OCI-LY1 (cell line): ENCODE data around the gene SLC12A8.

Experiments
- EZH2 ChIP-seq: fragments of 200-600 bp; sonication (generic), shearing (Covaris generic); IDR thresholded peaks from 2 replicates; pipeline ENCODE4 v1.8.0; 2017; ENCODE audit warnings: borderline replicate concordance, mixed run types, mild to moderate bottlenecking, antibody characterized with exemption, low read length, moderate library complexity, mixed read lengths
- TF ChIP-seq, protein P1 (sequence below): fragments of 200-600 bp; sonication (generic), shearing (Covaris generic); IDR thresholded peaks from 2 replicates; pipeline ENCODE4 v1.5.1; 2017; ENCODE audit warnings: mild to moderate bottlenecking, antibody characterized with exemption, low read length, moderate library complexity, mixed read lengths

DNA sequence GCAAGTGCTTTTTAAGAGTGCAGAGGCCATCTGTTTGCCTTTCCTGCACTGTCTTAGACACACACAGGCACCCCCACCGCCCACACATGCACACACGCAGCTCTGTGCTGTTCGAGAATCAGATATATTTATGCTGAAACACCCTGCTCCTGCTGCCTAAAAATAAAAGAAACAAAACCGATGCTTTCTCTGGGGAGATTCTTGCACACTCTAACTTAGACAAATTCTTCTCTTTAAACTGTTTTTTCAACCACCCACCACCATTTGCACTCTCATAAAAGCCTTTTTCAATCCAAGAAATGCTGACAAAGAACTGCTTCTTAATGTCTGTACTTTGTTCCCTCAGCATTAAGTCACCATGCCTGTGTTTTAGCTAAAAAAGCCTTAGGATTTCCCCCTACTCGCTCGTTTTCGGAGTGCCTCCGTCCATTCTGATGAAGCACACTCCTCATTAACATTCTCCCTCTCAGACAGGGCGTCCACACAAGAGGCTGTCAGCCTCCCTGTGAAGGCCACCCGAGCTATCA lies 26.2 kb downstream of the SLC12A8 start:
- no peak for TF ChIP-seq EZH2
- TF ChIP-seq, protein P1, sequence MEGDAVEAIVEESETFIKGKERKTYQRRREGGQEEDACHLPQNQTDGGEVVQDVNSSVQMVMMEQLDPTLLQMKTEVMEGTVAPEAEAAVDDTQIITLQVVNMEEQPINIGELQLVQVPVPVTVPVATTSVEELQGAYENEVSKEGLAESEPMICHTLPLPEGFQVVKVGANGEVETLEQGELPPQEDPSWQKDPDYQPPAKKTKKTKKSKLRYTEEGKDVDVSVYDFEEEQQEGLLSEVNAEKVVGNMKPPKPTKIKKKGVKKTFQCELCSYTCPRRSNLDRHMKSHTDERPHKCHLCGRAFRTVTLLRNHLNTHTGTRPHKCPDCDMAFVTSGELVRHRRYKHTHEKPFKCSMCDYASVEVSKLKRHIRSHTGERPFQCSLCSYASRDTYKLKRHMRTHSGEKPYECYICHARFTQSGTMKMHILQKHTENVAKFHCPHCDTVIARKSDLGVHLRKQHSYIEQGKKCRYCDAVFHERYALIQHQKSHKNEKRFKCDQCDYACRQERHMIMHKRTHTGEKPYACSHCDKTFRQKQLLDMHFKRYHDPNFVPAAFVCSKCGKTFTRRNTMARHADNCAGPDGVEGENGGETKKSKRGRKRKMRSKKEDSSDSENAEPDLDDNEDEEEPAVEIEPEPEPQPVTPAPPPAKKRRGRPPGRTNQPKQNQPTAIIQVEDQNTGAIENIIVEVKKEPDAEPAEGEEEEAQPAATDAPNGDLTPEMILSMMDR: no peak
